Transverse colon (tissue), 3 donors: Measurements from ENCODE around the gene GIMD1.

ENCODE experiments used
- CTCF ChIP-seq, 5 experiments: fragments of 200-600 bp in 3 of 5; fragments of 450-650 bp in 2 of 5; sonication (generic) in 3 of 5; IDR thresholded peaks; 1 replicate in 2 of 5; 2 replicates in 3 of 5; pipeline ENCODE4 v1.5.1; 2016 to 2017; ENCODE audit warnings: antibody characterized with exemption in 5 of 5, inconsistent platforms in 3 of 5, mild to moderate bottlenecking in 2 of 5, moderate library complexity in 1 of 5
- EP300 ChIP-seq: sonication (generic); formaldehyde crosslinking; IDR thresholded peaks from one replicate; pipeline ENCODE4 v1.6.1; 2017; ENCODE audit warnings: antibody characterized with exemption, low read depth
- POLR2A ChIP-seq: fragments of 450-650 bp; IDR thresholded peaks from one replicate; pipeline ENCODE4 v1.6.1; 2016; ENCODE audit warnings: antibody characterized with exemption, mild to moderate bottlenecking, moderate library complexity

- TF ChIP-seq CTCF (IDR thresholded peaks at IDR 0.05) (no peak), EP300 (no peak), POLR2A (no peak)
These were observed 3.0 kb downstream of the GIMD1 start for GRCh38 chr4:106365613-106366012.
